A673 (cell line): ENCODE measurements around the gene RBM19. TPM values are rescaled to one million over a fixed set of nuclear protein-coding genes. Genes with fewer than 3 reads are reported as not detected.

ENCODE experiments used
- BruUV-seq: library from RNA; stranded (reverse); fragments of 400-500 nt; replicated peaks from 2 replicates; lab custom pipeline; 2021; lab: Mats Ljungman, UMichigan
- CTCF ChIA-PET: fragments of 300-600 bp; sonication (Branson Sonifier 250); formaldehyde crosslinking; loops from one replicate; lab custom pipeline; 2022; ENCODE audit warnings: antibody characterized with exemption; lab: Charles Lee
- POLR2A ChIA-PET: fragments of 300-600 bp; sonication (Branson Sonifier 250); formaldehyde crosslinking; loops from one replicate; lab custom pipeline; 2022; ENCODE audit warnings: antibody characterized with exemption; ENCODE audit not compliant: low non-redundant PET; lab: Charles Lee
- DNase-seq: peaks from one replicate; pipeline ENCODE4 v3.0.0-alpha.2; 2015; ENCODE audit warnings: low spot score
- H3K27ac ChIP-seq: fragments of 200-600 bp; sonication (generic); 2 replicates; pipeline ENCODE4 v1.5.1; 2016; ENCODE audit warnings: mixed run types, low read depth, mild to moderate bottlenecking, mixed read lengths, antibody characterized with exemption, low read length; ENCODE audit not compliant: poor library complexity, severe bottlenecking
- H3K27me3 ChIP-seq: fragments of 200-600 bp; sonication (generic); replicated peaks from 2 replicates; pipeline ENCODE4 v1.6.1; 2017; ENCODE audit warnings: mixed run types, low read depth, mild to moderate bottlenecking, mixed read lengths, antibody characterized with exemption, low read length; ENCODE audit not compliant: insufficient read depth, poor library complexity
- H3K36me3 ChIP-seq: fragments of 200-600 bp; sonication (generic); 2 replicates; pipeline ENCODE4 v1.6.1; 2016; ENCODE audit warnings: mixed run types, mild to moderate bottlenecking, mixed read lengths, antibody characterized with exemption, low read length; ENCODE audit not compliant: insufficient read depth, poor library complexity, severe bottlenecking
- H3K4me1 ChIP-seq: fragments of 200-600 bp; sonication (generic); 2 replicates; pipeline ENCODE4 v1.6.1; 2017; ENCODE audit warnings: mixed run types, mild to moderate bottlenecking, mixed read lengths, antibody characterized with exemption, low read length; ENCODE audit not compliant: insufficient read depth, poor library complexity, severe bottlenecking
- H3K4me3 ChIP-seq: fragments of 200-600 bp; sonication (generic); 2 replicates; pipeline ENCODE4 v1.5.1; 2016; ENCODE audit warnings: low read depth, mixed run types, mild to moderate bottlenecking, mixed read lengths, low read length; ENCODE audit not compliant: poor library complexity, severe bottlenecking
- H3K9me3 ChIP-seq: fragments of 200-600 bp; sonication (generic); 2 replicates; pipeline ENCODE4 v1.6.1; 2016; ENCODE audit warnings: mixed run types, low read depth, mild to moderate bottlenecking, mixed read lengths, antibody characterized with exemption, low read length; ENCODE audit not compliant: poor library complexity, severe bottlenecking
- EZH2 ChIP-seq: fragments of 200-600 bp; sonication (generic); IDR thresholded peaks from 2 replicates; pipeline ENCODE4 v1.6.1; 2017; ENCODE audit warnings: borderline replicate concordance, low read depth, mild to moderate bottlenecking, mixed read lengths, antibody characterized with exemption, low read length; ENCODE audit not compliant: poor library complexity, severe bottlenecking
- intact Hi-C: fragments of 100-400 bp; cut with micrococcal nuclease; formaldehyde crosslinking; loops from one replicate; pipeline ENCODE4 v1.10.0; 2022; ENCODE audit not compliant: unreplicated experiment
- total RNA-seq: library from RNA; stranded (reverse); gene quantifications from 2 replicates; pipeline ENCODE4 v1.2.3, GENCODE V29; 2021
- TF ChIP-seq, protein P1 (sequence below): fragments of 300-800, 200-600 bp; sonication (generic); conservative IDR thresholded peaks from 2 replicates; pipeline ENCODE4 v1.5.1; 2017; ENCODE audit warnings: low read depth, mild to moderate bottlenecking, antibody characterized with exemption, low read length, moderate library complexity, mixed read lengths

Gene RBM19
- total RNA-seq, 1 experiment from 2014 or later: 47.1 TPM

DNA sequence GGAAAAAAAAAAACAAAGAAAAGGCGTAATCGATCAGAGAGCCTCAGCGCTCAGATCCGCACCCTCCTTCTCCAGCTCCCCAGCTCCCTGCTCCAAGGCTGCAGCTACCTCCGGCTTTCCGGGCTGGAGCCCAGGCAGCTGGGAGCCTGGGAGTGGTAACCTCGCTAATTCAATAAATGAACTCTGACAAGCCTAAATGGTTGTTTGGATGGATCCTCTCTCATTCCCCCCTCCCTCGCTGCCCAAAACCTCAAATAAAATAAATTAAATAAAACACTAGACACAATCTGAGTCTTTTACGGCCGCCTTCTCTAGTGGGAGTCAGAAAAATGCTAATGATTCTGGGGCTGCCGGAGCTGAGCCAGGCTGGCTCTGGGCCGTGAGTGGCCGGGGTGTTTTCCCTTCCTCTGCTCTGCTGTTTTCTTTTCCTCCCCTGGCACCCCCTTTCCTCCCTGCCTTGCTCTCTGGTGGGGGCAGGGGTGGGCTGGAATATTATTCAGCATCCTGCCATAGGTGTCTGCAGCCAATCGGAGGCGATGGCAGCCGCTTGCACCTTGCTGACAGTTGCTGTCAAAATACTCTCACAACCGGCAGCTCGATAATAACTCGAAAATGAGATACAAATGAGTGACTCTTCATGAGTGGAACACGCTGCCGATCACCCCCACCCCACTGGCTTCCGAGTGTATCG lies 76.1 kb downstream of the RBM19 start:
- Histone ChIP-seq H3K4me1 (no peaks in the 10 kb centered on the region), H3K9me3 (no peaks in the 10 kb centered on the region), H3K27ac (no peak overlapping the region), H3K4me3 (no peak overlapping the region), H3K27me3 (no peaks in the 10 kb centered on the region), H3K36me3 (no peaks in the 10 kb centered on the region)
- CTCF ChIA-PET: no interaction called here
- DNase-seq: no peak
- POLR2A ChIA-PET: no interaction called here
- intact Hi-C loops: no loop called here
- TF ChIP-seq EZH2: no peak
- TF ChIP-seq, protein P1, sequence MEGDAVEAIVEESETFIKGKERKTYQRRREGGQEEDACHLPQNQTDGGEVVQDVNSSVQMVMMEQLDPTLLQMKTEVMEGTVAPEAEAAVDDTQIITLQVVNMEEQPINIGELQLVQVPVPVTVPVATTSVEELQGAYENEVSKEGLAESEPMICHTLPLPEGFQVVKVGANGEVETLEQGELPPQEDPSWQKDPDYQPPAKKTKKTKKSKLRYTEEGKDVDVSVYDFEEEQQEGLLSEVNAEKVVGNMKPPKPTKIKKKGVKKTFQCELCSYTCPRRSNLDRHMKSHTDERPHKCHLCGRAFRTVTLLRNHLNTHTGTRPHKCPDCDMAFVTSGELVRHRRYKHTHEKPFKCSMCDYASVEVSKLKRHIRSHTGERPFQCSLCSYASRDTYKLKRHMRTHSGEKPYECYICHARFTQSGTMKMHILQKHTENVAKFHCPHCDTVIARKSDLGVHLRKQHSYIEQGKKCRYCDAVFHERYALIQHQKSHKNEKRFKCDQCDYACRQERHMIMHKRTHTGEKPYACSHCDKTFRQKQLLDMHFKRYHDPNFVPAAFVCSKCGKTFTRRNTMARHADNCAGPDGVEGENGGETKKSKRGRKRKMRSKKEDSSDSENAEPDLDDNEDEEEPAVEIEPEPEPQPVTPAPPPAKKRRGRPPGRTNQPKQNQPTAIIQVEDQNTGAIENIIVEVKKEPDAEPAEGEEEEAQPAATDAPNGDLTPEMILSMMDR: no peak
- BruUV-seq: no TSS peak

- BruUV-seq: no TSS peak
Observed at GRCh38 chr12:113889076-113889475, 77.0 kb downstream of the RBM19 start.

GRCh38 chr12:113888435-113888834 lies 77.7 kb downstream of the RBM19 start:
- TF ChIP-seq, protein P1: no peak
- TF ChIP-seq EZH2: no peak
- ChIA-PET CTCF (no interaction called here), POLR2A (no interaction called here)
- H3K27ac ChIP-seq: no peak overlapping the region
- intact Hi-C loops: no loop called here
- H3K9me3 ChIP-seq: no peaks in the 10 kb centered on the region
- no peak for DNase-seq
- H3K27me3 ChIP-seq: no peaks in the 10 kb centered on the region
- BruUV-seq: no TSS peak
- H3K4me3 ChIP-seq: no peak overlapping the region
- no peaks in the 10 kb centered on the region for H3K36me3 ChIP-seq
- H3K4me1 ChIP-seq: no peaks in the 10 kb centered on the region

More at GRCh38 chr12:113889076-113889475, 77.0 kb downstream of the RBM19 start:
- H3K4me3 ChIP-seq: no peak overlapping the region
- ChIA-PET CTCF (no interaction called here), POLR2A (no interaction called here)
- DNase-seq: no peak
- H3K9me3 ChIP-seq: no peaks in the 10 kb centered on the region
- intact Hi-C loops: no loop called here
- H3K36me3 ChIP-seq: no peaks in the 10 kb centered on the region
- no peaks in the 10 kb centered on the region for H3K4me1 ChIP-seq
- no peaks in the 10 kb centered on the region for H3K27me3 ChIP-seq
- H3K27ac ChIP-seq: no peak overlapping the region
- no peak for TF ChIP-seq EZH2
- TF ChIP-seq, protein P1: no peak
